Measurements from ENCODE around the gene ENAM.

Gene ENAM

GRCh38 chr4:70670332-70671014 is 41.9 kb downstream of the ENAM start:
- no peak for TF ChIP-seq YY1 (IDR thresholded peaks at IDR 0.05; ENCODE audit: low read depth)
- no peak for TF ChIP-seq USF1 (IDR thresholded peaks at IDR 0.05)
- no peak for TF ChIP-seq RAD21 (IDR thresholded peaks at IDR 0.05; ENCODE audit: low read depth)
- no peak for TF ChIP-seq EGR1 (IDR thresholded peaks at IDR 0.05)
- no peak for TF ChIP-seq TEAD4 (IDR thresholded peaks at IDR 0.05)
- no peak for TF ChIP-seq CEBPB (IDR thresholded peaks at IDR 0.05)
- no peak for TF ChIP-seq TCF12 (IDR thresholded peaks at IDR 0.05; ENCODE audit: low read depth)
- TF ChIP-seq TAF1 (IDR thresholded peaks at IDR 0.05; ENCODE audit: low read depth): no peak
- no peak for TF ChIP-seq CREB1 (IDR thresholded peaks at IDR 0.05; ENCODE audit: low read depth)
- no peak for TF ChIP-seq REST (IDR thresholded peaks at IDR 0.05; ENCODE audit: low read depth)
- TF ChIP-seq FOXM1 (IDR thresholded peaks at IDR 0.05; ENCODE audit: borderline replicate concordance, low read depth): no peak
- TF ChIP-seq ZBTB7A (IDR thresholded peaks at IDR 0.05; ENCODE audit: low read depth): no peak
- no peak for TF ChIP-seq EP300 (IDR thresholded peaks at IDR 0.05; ENCODE audit: borderline replicate concordance)
- TF ChIP-seq NFIC (IDR thresholded peaks at IDR 0.05): no peak

- no peak for TF ChIP-seq NFIC (IDR thresholded peaks at IDR 0.05)
- no peak for TF ChIP-seq CEBPB (IDR thresholded peaks at IDR 0.05)
- no peak for TF ChIP-seq ZBTB7A (IDR thresholded peaks at IDR 0.05; ENCODE audit: low read depth)
- no peak for TF ChIP-seq YY1 (IDR thresholded peaks at IDR 0.05; ENCODE audit: low read depth)
- TF ChIP-seq RAD21 (IDR thresholded peaks at IDR 0.05; ENCODE audit: low read depth): no peak
Measured at GRCh38 chr4:70671091-70671490, 42.5 kb downstream of the ENAM start.

GRCh38 chr4:70674191-70674590 is 45.6 kb downstream of the ENAM start:
- TF ChIP-seq EP300 (IDR thresholded peaks at IDR 0.05; ENCODE audit: borderline replicate concordance) (no peak), MAX (IDR thresholded peaks at IDR 0.05) (no peak), RAD21 (IDR thresholded peaks at IDR 0.05; ENCODE audit: low read depth) (no peak), NFIC (IDR thresholded peaks at IDR 0.05) (no peak), USF1 (IDR thresholded peaks at IDR 0.05) (no peak), TCF12 (IDR thresholded peaks at IDR 0.05; ENCODE audit: low read depth) (no peak), TAF1 (IDR thresholded peaks at IDR 0.05; ENCODE audit: low read depth) (no peak), CEBPB (IDR thresholded peaks at IDR 0.05) (no peak), FOXM1 (IDR thresholded peaks at IDR 0.05; ENCODE audit: borderline replicate concordance, low read depth) (no peak), TEAD4 (IDR thresholded peaks at IDR 0.05) (no peak)

- no peak for TF ChIP-seq REST (IDR thresholded peaks at IDR 0.05; ENCODE audit: low read depth)
- no peak for TF ChIP-seq TCF12 (IDR thresholded peaks at IDR 0.05; ENCODE audit: low read depth)
- TF ChIP-seq MAX (IDR thresholded peaks at IDR 0.05): no peak
Measured at GRCh38 chr4:70674731-70675130, 46.2 kb downstream of the ENAM start.

GRCh38 chr4:70676554-70677090 is 48.1 kb downstream of the ENAM start:
- no peak for TF ChIP-seq NFIC (IDR thresholded peaks at IDR 0.05)
- no peak for TF ChIP-seq ZBTB7A (IDR thresholded peaks at IDR 0.05; ENCODE audit: low read depth)
- no peak for TF ChIP-seq MAX (IDR thresholded peaks at IDR 0.05)
- TF ChIP-seq EP300 (IDR thresholded peaks at IDR 0.05; ENCODE audit: borderline replicate concordance): no peak
- TF ChIP-seq TAF1 (IDR thresholded peaks at IDR 0.05; ENCODE audit: low read depth): no peak
- TF ChIP-seq TCF12 (IDR thresholded peaks at IDR 0.05; ENCODE audit: low read depth): no peak
- no peak for TF ChIP-seq CREB1 (IDR thresholded peaks at IDR 0.05; ENCODE audit: low read depth)
- no peak for TF ChIP-seq EGR1 (IDR thresholded peaks at IDR 0.05)
- TF ChIP-seq TEAD4 (IDR thresholded peaks at IDR 0.05): no peak
- no peak for TF ChIP-seq REST (IDR thresholded peaks at IDR 0.05; ENCODE audit: low read depth)
